Measurements from ENCODE around the gene FAM98C. TPM values are rescaled to one million over a fixed set of nuclear protein-coding genes. Genes with fewer than 3 reads are reported as not detected.

FAM98C gene
- total RNA-seq, 1 donor from 2014 or later: 16.0 TPM

DNA sequence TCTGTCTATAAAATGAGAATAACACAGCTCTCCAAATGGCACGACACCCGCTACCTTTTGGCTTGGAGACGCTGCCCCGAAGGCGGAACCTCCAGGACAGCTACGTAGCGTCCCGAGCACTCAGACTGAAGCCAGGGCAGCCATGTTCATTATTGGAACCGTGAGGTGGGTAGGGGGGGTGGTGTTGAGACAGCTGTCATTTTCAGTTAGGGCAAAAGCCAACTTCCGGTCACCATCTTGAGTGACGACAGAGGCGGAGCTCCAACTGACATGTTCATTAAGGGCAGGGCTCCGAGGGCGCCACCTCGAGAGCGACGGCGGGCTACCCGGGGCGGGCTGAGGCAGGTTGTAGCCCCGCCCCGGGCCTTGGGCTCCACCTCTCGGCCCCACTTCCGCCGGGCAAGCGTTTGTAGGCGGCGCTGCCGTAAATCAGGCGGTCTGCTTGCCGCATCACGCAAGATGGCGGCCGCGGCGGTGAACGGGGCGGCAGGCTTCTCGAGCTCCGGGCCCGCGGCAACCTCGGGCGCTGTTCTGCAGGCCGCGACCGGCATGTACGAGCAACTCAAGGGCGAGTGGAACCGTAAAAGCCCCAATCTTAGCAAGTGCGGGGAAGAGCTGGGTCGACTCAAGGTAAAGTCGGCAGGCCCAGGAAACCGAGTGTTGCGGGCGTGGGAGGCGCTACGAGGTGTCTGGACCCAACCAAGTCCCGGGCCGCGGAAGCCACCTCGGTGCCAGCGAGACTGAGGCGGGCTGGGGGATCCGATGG is 28.4 kb upstream of the FAM98C start, which contains the start of gene PSMD8:
Gene PSMD8, plus strand, starts transcription at position 240 of the 766 bp plus-strand sequence. Its CDS starts 31 bp downstream, at position 271.
- TF ChIP-seq, protein P1, sequence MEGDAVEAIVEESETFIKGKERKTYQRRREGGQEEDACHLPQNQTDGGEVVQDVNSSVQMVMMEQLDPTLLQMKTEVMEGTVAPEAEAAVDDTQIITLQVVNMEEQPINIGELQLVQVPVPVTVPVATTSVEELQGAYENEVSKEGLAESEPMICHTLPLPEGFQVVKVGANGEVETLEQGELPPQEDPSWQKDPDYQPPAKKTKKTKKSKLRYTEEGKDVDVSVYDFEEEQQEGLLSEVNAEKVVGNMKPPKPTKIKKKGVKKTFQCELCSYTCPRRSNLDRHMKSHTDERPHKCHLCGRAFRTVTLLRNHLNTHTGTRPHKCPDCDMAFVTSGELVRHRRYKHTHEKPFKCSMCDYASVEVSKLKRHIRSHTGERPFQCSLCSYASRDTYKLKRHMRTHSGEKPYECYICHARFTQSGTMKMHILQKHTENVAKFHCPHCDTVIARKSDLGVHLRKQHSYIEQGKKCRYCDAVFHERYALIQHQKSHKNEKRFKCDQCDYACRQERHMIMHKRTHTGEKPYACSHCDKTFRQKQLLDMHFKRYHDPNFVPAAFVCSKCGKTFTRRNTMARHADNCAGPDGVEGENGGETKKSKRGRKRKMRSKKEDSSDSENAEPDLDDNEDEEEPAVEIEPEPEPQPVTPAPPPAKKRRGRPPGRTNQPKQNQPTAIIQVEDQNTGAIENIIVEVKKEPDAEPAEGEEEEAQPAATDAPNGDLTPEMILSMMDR (IDR thresholded peaks at IDR 0.05): peak; percentile 64
- Mint-ChIP-seq H3K27ac (ENCODE audit: unreplicated experiment) (peak within 1 kb of the TSS; percentile 99), H3K27me3 (ENCODE audit: low read depth) (no peaks in the 10 kb centered on the region), H3K4me1 (ENCODE audit: low read depth) (peaks cover 25% of the 10 kb centered on the region), H3K9me3 (ENCODE audit: low read depth) (no peaks in the 10 kb centered on the region), H3K36me3 (ENCODE audit: low read depth) (peaks cover 6% of the 10 kb centered on the region), H3K4me3 (ENCODE audit: unreplicated experiment) (peak within 1 kb of the TSS; percentile 98)
- DNase-seq (ENCODE audit: low spot score): peak; percentile 99

DNA sequence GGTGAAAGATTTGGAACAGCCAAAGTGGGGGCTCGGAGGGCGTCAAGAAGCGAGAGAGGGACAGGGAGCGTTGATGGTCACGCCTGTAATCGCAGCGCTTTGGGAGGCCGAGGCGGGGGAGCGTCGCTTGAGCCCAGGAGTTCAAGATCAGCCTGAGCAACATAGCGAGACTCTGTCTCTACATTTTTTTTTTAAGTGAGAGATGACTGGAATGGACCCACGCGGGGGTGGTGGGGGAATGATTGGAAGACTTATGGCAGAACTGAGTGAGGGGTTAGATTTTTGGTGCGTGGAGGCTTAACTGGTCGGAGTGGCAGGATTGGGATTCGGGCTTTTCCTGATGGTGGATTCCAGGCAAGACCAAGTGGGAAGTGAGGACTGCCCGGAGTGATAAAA is 27.8 kb upstream of the FAM98C start:
- Mint-ChIP-seq H3K9me3 (ENCODE audit: low read depth) (no peaks in the 10 kb centered on the region), H3K4me3 (ENCODE audit: unreplicated experiment) (peak overlapping the region; percentile 98), H3K27ac (ENCODE audit: unreplicated experiment) (peak overlapping the region; percentile 99), H3K4me1 (ENCODE audit: low read depth) (peaks cover 25% of the 10 kb centered on the region), H3K27me3 (ENCODE audit: low read depth) (no peaks in the 10 kb centered on the region), H3K36me3 (ENCODE audit: low read depth) (peaks cover 8% of the 10 kb centered on the region)
- DNase-seq (ENCODE audit: low spot score): no peak
- TF ChIP-seq, protein P1 (IDR thresholded peaks at IDR 0.05): no peak

GRCh38 chr19:38375748-38376147 is 27.1 kb upstream of the FAM98C start:
- Mint-ChIP-seq H3K4me1 (ENCODE audit: low read depth) (peaks cover 25% of the 10 kb centered on the region), H3K9me3 (ENCODE audit: low read depth) (no peaks in the 10 kb centered on the region), H3K36me3 (ENCODE audit: low read depth) (peaks cover 10% of the 10 kb centered on the region), H3K27me3 (ENCODE audit: low read depth) (no peaks in the 10 kb centered on the region), H3K4me3 (ENCODE audit: unreplicated experiment) (peak overlapping the region; percentile 98), H3K27ac (ENCODE audit: unreplicated experiment) (peak overlapping the region; percentile 99)
- DNase-seq (ENCODE audit: low spot score): no peak
- TF ChIP-seq, protein P1 (IDR thresholded peaks at IDR 0.05): no peak

DNA sequence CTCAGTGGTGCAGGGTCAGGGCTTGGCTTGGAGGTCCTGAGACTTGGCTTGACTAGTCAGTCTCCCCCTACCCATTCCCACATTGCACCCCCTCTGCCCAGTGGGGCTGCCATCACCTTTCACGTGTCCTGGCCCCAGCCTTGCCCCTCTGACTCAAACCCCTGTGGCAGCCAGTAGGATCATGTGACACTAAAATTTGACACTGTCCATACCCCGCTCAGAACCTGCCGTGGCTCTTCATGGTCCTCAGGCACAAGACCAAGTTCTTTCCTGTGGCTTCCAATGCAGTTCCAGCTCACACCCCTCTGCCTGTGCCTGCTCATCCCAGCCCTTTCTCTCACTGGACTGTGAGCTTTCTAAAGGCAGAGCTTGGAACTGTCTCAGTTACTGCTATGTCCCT is 26.3 kb upstream of the FAM98C start:
- Mint-ChIP-seq H3K9me3 (ENCODE audit: low read depth) (no peaks in the 10 kb centered on the region), H3K36me3 (ENCODE audit: low read depth) (peaks cover 14% of the 10 kb centered on the region), H3K4me1 (ENCODE audit: low read depth) (peaks cover 25% of the 10 kb centered on the region), H3K27me3 (ENCODE audit: low read depth) (no peaks in the 10 kb centered on the region), H3K27ac (ENCODE audit: unreplicated experiment) (peak overlapping the region; percentile 55), H3K4me3 (ENCODE audit: unreplicated experiment) (peak overlapping the region; percentile 51)
- no peak for DNase-seq (ENCODE audit: low spot score)
- TF ChIP-seq, protein P1 (IDR thresholded peaks at IDR 0.05): no peak

- DNase-seq (ENCODE audit: low spot score): no peak
- Mint-ChIP-seq H3K36me3 (ENCODE audit: low read depth) (peaks cover 19% of the 10 kb centered on the region), H3K9me3 (ENCODE audit: low read depth) (no peaks in the 10 kb centered on the region), H3K4me1 (ENCODE audit: low read depth) (peaks cover 25% of the 10 kb centered on the region), H3K27me3 (ENCODE audit: low read depth) (no peaks in the 10 kb centered on the region), H3K27ac (ENCODE audit: unreplicated experiment) (no peak overlapping the region), H3K4me3 (ENCODE audit: unreplicated experiment) (no peak overlapping the region)
- TF ChIP-seq, protein P1 (IDR thresholded peaks at IDR 0.05): no peak
Observed at GRCh38 chr19:38377052-38377451, 25.8 kb upstream of the FAM98C start.
